KG1 (cell line): Measurements from ENCODE around the gene PANX2.
"Not testable (repeated sequence)": the region's sequence is repeated elsewhere in the genome, so short reads cannot be mapped to it uniquely, and the experiment has no call there.

Experiments used
- DNase-seq: peaks from one replicate; lab custom pipeline; 2025; lab: John Stamatoyannopoulos, UW

The PANX2 gene

GRCh38 chr22:50170453-50171318 lies at the start of gene PANX2:
Gene PANX2 (plus strand): TSS chr22:50170731. CDS start chr22:50170731, 0 bp downstream.
- no peak for DNase-seq

GRCh38 chr22:50121202-50121740 lies 49.3 kb upstream of the PANX2 start:
- DNase-seq, result no peak

GRCh38 chr22:50123119-50123518 lies 47.4 kb upstream of the PANX2 start:
- no peak for DNase-seq

GRCh38 chr22:50125029-50125428 lies 45.5 kb upstream of the PANX2 start:
- no peak for DNase-seq

- no peak for DNase-seq
These were observed 41.3 kb upstream of the PANX2 start for GRCh38 chr22:50129121-50129736.

GRCh38 chr22:50131894-50132293 lies 38.6 kb upstream of the PANX2 start:
- DNase-seq, result no peak

GRCh38 chr22:50134481-50134880 lies 36.0 kb upstream of the PANX2 start:
- DNase-seq, result no peak

- DNase-seq, result no peak
These were observed 33.9 kb upstream of the PANX2 start for GRCh38 chr22:50136581-50137015.

GRCh38 chr22:50137277-50137676 lies 33.3 kb upstream of the PANX2 start:
- DNase-seq, result not testable (repeated sequence)

GRCh38 chr22:50138041-50138440 lies 32.5 kb upstream of the PANX2 start:
- no peak for DNase-seq

- no peak for DNase-seq
These were observed 31.5 kb upstream of the PANX2 start for GRCh38 chr22:50138988-50139387.

- no peak for DNase-seq
These were observed 30.6 kb upstream of the PANX2 start for GRCh38 chr22:50139843-50140415.

- no peak for DNase-seq
These were observed 29.9 kb upstream of the PANX2 start for GRCh38 chr22:50140615-50141014.

GRCh38 chr22:50141462-50141861 lies 29.1 kb upstream of the PANX2 start:
- no peak for DNase-seq

- no peak for DNase-seq
These were observed 28.6 kb upstream of the PANX2 start for GRCh38 chr22:50141891-50142363.

- no peak for DNase-seq
These were observed 27.4 kb upstream of the PANX2 start for GRCh38 chr22:50143096-50143495.

GRCh38 chr22:50144005-50144614 lies 26.4 kb upstream of the PANX2 start:
- DNase-seq, result no peak

GRCh38 chr22:50145721-50146438 lies 24.7 kb upstream of the PANX2 start:
- DNase-seq, result no peak

GRCh38 chr22:50146439-50147238 lies 23.9 kb upstream of the PANX2 start:
- DNase-seq, result no peak
